Measurements from ENCODE around the gene SPIRE2. TPM values are rescaled to one million over a fixed set of nuclear protein-coding genes. Genes with fewer than 3 reads are reported as not detected.
"Not testable (repeated sequence)": the region's sequence is repeated elsewhere in the genome, so short reads cannot be mapped to it uniquely, and the experiment has no call there.

SPIRE2 gene
- polyA plus RNA-seq, 1 donor (not counting 4 experiments of a cell fraction or from before 2014, with no cell fraction given), result 1.1 TPM

- no peaks in the 10 kb centered on the region for H4K20me1 ChIP-seq (ENCODE audit: control insufficient read depth, extremely low read depth, insufficient read depth, low read length)
- FAIRE-seq, result no peak
These were observed 36.8 kb upstream of the SPIRE2 start for GRCh38 chr16:89791278-89791995.

GRCh38 chr16:89793092-89793491, 35.2 kb upstream of the SPIRE2 start:
- FAIRE-seq; H3K4me2 ChIP-seq (ENCODE audit: control insufficient read depth, extremely low read depth, insufficient read depth, low read depth, low read length); H2AFZ ChIP-seq (ENCODE audit: control insufficient read depth, low read length); H4K20me1 ChIP-seq (ENCODE audit: control insufficient read depth, extremely low read depth, insufficient read depth, low read length); dilution Hi-C loops (cut with MboI; ENCODE audit: extremely low pct_ligation_motif_present, low sequenced_read_pairs); H3K9me3 ChIP-seq (ENCODE audit: control insufficient read depth, low read depth, low read length); H3K79me2 ChIP-seq (ENCODE audit: control insufficient read depth, insufficient read depth, low read length); H3K27ac ChIP-seq (ENCODE audit: control insufficient read depth, insufficient read depth, low read length); H3K4me3 ChIP-seq (ENCODE audit: control insufficient read depth in 2 of 3, extremely low read depth in 1 of 3, insufficient read depth in 2 of 3, low read depth in 1 of 3, low read length in 3 of 3); H3K9ac ChIP-seq (ENCODE audit: control insufficient read depth, extremely low read depth, insufficient read depth, low read length); H3K27me3 ChIP-seq (ENCODE audit: control insufficient read depth, extremely low read depth, insufficient read depth, low read length); DNase-seq (ENCODE audit: low read depth, low spot score); H3K9me1 ChIP-seq (ENCODE audit: control insufficient read depth, extremely low read depth, insufficient read depth, low read length); H3K4me1 ChIP-seq (ENCODE audit: control insufficient read depth, extremely low read depth, insufficient read depth, low read length): not testable (repeated sequence)
- TF ChIP-seq, protein P1, sequence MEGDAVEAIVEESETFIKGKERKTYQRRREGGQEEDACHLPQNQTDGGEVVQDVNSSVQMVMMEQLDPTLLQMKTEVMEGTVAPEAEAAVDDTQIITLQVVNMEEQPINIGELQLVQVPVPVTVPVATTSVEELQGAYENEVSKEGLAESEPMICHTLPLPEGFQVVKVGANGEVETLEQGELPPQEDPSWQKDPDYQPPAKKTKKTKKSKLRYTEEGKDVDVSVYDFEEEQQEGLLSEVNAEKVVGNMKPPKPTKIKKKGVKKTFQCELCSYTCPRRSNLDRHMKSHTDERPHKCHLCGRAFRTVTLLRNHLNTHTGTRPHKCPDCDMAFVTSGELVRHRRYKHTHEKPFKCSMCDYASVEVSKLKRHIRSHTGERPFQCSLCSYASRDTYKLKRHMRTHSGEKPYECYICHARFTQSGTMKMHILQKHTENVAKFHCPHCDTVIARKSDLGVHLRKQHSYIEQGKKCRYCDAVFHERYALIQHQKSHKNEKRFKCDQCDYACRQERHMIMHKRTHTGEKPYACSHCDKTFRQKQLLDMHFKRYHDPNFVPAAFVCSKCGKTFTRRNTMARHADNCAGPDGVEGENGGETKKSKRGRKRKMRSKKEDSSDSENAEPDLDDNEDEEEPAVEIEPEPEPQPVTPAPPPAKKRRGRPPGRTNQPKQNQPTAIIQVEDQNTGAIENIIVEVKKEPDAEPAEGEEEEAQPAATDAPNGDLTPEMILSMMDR (optimal IDR thresholded peaks at IDR 0.05 in 1 of 3, IDR thresholded peaks at IDR 0.05 in 1 of 3, conservative IDR thresholded peaks at IDR 0.05 in 1 of 3; ENCODE audit: extremely low read depth in 1 of 3, insufficient read depth in 2 of 3, low read length in 3 of 3), result peak in 2 of 3 experiments; percentile 17 to 50
- H3K36me3 ChIP-seq (ENCODE audit: control insufficient read depth in 2 of 2, extremely low read depth in 1 of 2, insufficient read depth in 2 of 2, low read length in 2 of 2), result peaks cover 2 to 14% of the 10 kb centered on the region in 2 experiments

More at GRCh38 chr16:89791278-89791995, 36.8 kb upstream of the SPIRE2 start:
- Histone ChIP-seq H3K4me3 (ENCODE audit: control insufficient read depth in 2 of 3, extremely low read depth in 1 of 3, insufficient read depth in 2 of 3, low read depth in 1 of 3, low read length in 3 of 3) (no peak overlapping the region), H3K9me1 (ENCODE audit: control insufficient read depth, extremely low read depth, insufficient read depth, low read length) (no peaks in the 10 kb centered on the region), H3K36me3 (ENCODE audit: control insufficient read depth in 2 of 2, extremely low read depth in 1 of 2, insufficient read depth in 2 of 2, low read length in 2 of 2) (peaks cover 2 to 13% of the 10 kb centered on the region in 2 experiments), H2AFZ (ENCODE audit: control insufficient read depth, low read length) (no peak overlapping the region), H3K4me2 (ENCODE audit: control insufficient read depth, extremely low read depth, insufficient read depth, low read depth, low read length) (no peak overlapping the region), H3K4me1 (ENCODE audit: control insufficient read depth, extremely low read depth, insufficient read depth, low read length) (no peaks in the 10 kb centered on the region), H3K9me3 (ENCODE audit: control insufficient read depth, low read depth, low read length) (no peaks in the 10 kb centered on the region), H3K27ac (ENCODE audit: control insufficient read depth, insufficient read depth, low read length) (no peak overlapping the region), H3K79me2 (ENCODE audit: control insufficient read depth, insufficient read depth, low read length) (no peaks in the 10 kb centered on the region), H3K9ac (ENCODE audit: control insufficient read depth, extremely low read depth, insufficient read depth, low read length) (no peak overlapping the region), H3K27me3 (ENCODE audit: control insufficient read depth, extremely low read depth, insufficient read depth, low read length) (no peaks in the 10 kb centered on the region)
- TF ChIP-seq, protein P1 (optimal IDR thresholded peaks at IDR 0.05 in 1 of 3, IDR thresholded peaks at IDR 0.05 in 1 of 3, conservative IDR thresholded peaks at IDR 0.05 in 1 of 3; ENCODE audit: extremely low read depth in 1 of 3, insufficient read depth in 2 of 3, low read length in 3 of 3), result no peak
- no peak for TF ChIP-seq EZH2 (IDR thresholded peaks at IDR 0.05; ENCODE audit: low read length)
- dilution Hi-C loops (cut with MboI; ENCODE audit: extremely low pct_ligation_motif_present, low sequenced_read_pairs), result no loop called here
- no peak for DNase-seq (ENCODE audit: low read depth, low spot score)
